HEK293 (cell line): ENCODE measurements around the gene CORO6.

ENCODE experiments used
- EGR2 ChIP-seq: fragments of 450-650 bp; formaldehyde crosslinking; IDR thresholded peaks from 2 replicates; pipeline ENCODE4 v1.5.1; 2016; ENCODE audit warnings: low read depth, missing biosample characterization, missing genetic modification characterization
- FEZF1 ChIP-seq: fragments of 450-650 bp; formaldehyde crosslinking; IDR thresholded peaks from 2 replicates; pipeline ENCODE4 v1.5.1; 2016; ENCODE audit warnings: missing biosample characterization, missing genetic modification characterization
- HOXA7 ChIP-seq: sonication (generic); formaldehyde crosslinking; IDR thresholded peaks from 2 replicates; pipeline ENCODE4 v1.8.1; 2022; ENCODE audit warnings: missing genetic modification reagents, borderline replicate concordance
- HOXD13 ChIP-seq: sonication (generic); formaldehyde crosslinking; IDR thresholded peaks from 2 replicates; pipeline ENCODE4 v1.8.0; 2022; ENCODE audit warnings: missing genetic modification reagents, borderline replicate concordance
- KLF1 ChIP-seq: fragments of 450-650 bp; formaldehyde crosslinking; IDR thresholded peaks from 2 replicates; pipeline ENCODE4 v1.5.1; 2016; ENCODE audit warnings: missing biosample characterization, missing genetic modification characterization
- KLF10 ChIP-seq: fragments of 450-650 bp; IDR thresholded peaks from 2 replicates; pipeline ENCODE4 v1.5.1; 2018; ENCODE audit warnings: missing biosample characterization, mild to moderate bottlenecking, missing genetic modification characterization
- OSR2 ChIP-seq: fragments of 450-650 bp; formaldehyde crosslinking; IDR thresholded peaks from 2 replicates; pipeline ENCODE4 v1.5.1; 2016; ENCODE audit warnings: missing biosample characterization, missing genetic modification characterization
- SALL2 ChIP-seq: fragments of 450-650 bp; formaldehyde crosslinking; IDR thresholded peaks from 2 replicates; pipeline ENCODE4 v1.5.0; 2017; ENCODE audit warnings: missing biosample characterization, mild to moderate bottlenecking, missing genetic modification characterization, borderline replicate concordance
- SCRT1 ChIP-seq: fragments of 450-650 bp; formaldehyde crosslinking; IDR thresholded peaks from 2 replicates; pipeline ENCODE4 v1.5.1; 2016; ENCODE audit warnings: missing biosample characterization, missing genetic modification characterization, borderline replicate concordance
- SCRT2 ChIP-seq: fragments of 450-650 bp; formaldehyde crosslinking; IDR thresholded peaks from 2 replicates; pipeline ENCODE4 v1.5.1; 2016; ENCODE audit warnings: missing biosample characterization, missing genetic modification characterization
- TRIM28 ChIP-seq: IDR thresholded peaks from 2 replicates; pipeline ENCODE4 v1.6.1; 2011; ENCODE audit warnings: low read length, control low read depth, borderline replicate concordance
- YY1 ChIP-seq: fragments of 450-650 bp; formaldehyde crosslinking; IDR thresholded peaks from 2 replicates; pipeline ENCODE4 v1.5.1; 2018; ENCODE audit warnings: missing biosample characterization, missing genetic modification characterization
- ZBTB20 ChIP-seq: fragments of 450-650 bp; formaldehyde crosslinking; IDR thresholded peaks from 2 replicates; pipeline ENCODE4 v1.5.1; 2016; ENCODE audit warnings: missing biosample characterization, missing genetic modification characterization
- ZBTB8A ChIP-seq: fragments of 450-650 bp; formaldehyde crosslinking; IDR thresholded peaks from 2 replicates; pipeline ENCODE4 v1.5.1; 2016; ENCODE audit warnings: missing biosample characterization, missing genetic modification characterization
- ZEB2 ChIP-seq: fragments of 450-650 bp; formaldehyde crosslinking; IDR thresholded peaks from 2 replicates; pipeline ENCODE4 v1.5.1; 2016; ENCODE audit warnings: missing biosample characterization, missing genetic modification characterization
- ZNF157 ChIP-seq: fragments of 450-650 bp; formaldehyde crosslinking; IDR thresholded peaks from 2 replicates; pipeline ENCODE4 v1.5.1; 2016; ENCODE audit warnings: missing biosample characterization, missing genetic modification characterization
- ZNF169 ChIP-seq: fragments of 450-650 bp; formaldehyde crosslinking; IDR thresholded peaks from 2 replicates; pipeline ENCODE4 v1.5.1; 2016; ENCODE audit warnings: missing biosample characterization, missing genetic modification characterization
- ZNF311 ChIP-seq: fragments of 450-650 bp; formaldehyde crosslinking; IDR thresholded peaks from 2 replicates; pipeline ENCODE4 v1.5.1; 2017; ENCODE audit warnings: missing biosample characterization, missing genetic modification characterization, borderline replicate concordance
- ZNF37A ChIP-seq: fragments of 450-650 bp; IDR thresholded peaks from 2 replicates; pipeline ENCODE4 v1.5.1; 2018; ENCODE audit warnings: missing biosample characterization, missing genetic modification characterization
- ZNF398 ChIP-seq: fragments of 450-650 bp; formaldehyde crosslinking; IDR thresholded peaks from 2 replicates; pipeline ENCODE4 v1.5.1; 2017; ENCODE audit warnings: missing biosample characterization, missing genetic modification characterization
- ZNF416 ChIP-seq: fragments of 450-650 bp; formaldehyde crosslinking; IDR thresholded peaks from 2 replicates; pipeline ENCODE4 v1.5.1; 2016; ENCODE audit warnings: missing biosample characterization, missing genetic modification characterization
- ZNF518A ChIP-seq: fragments of 450-650 bp; formaldehyde crosslinking; conservative IDR thresholded peaks from 2 replicates; pipeline ENCODE4 v1.5.1; 2016; ENCODE audit warnings: low read depth, missing biosample characterization, missing genetic modification characterization
- ZNF521 ChIP-seq: fragments of 450-650 bp; formaldehyde crosslinking; IDR thresholded peaks from 2 replicates; pipeline ENCODE4 v1.5.1; 2017; ENCODE audit warnings: missing biosample characterization, mild to moderate bottlenecking, missing genetic modification characterization
- ZNF561 ChIP-seq: fragments of 450-650 bp; IDR thresholded peaks from 2 replicates; pipeline ENCODE4 v1.5.1; 2018; ENCODE audit warnings: missing biosample characterization, missing genetic modification characterization, borderline replicate concordance
- ZNF585B ChIP-seq: fragments of 450-650 bp; formaldehyde crosslinking; IDR thresholded peaks from 2 replicates; pipeline ENCODE4 v1.5.1; 2016; ENCODE audit warnings: missing biosample characterization, missing genetic modification characterization
- ZNF623 ChIP-seq: fragments of 450-650 bp; formaldehyde crosslinking; IDR thresholded peaks from 2 replicates; pipeline ENCODE4 v1.5.1; 2016; ENCODE audit warnings: missing biosample characterization, missing genetic modification characterization
- ZNF629 ChIP-seq: fragments of 450-650 bp; formaldehyde crosslinking; IDR thresholded peaks from 2 replicates; pipeline ENCODE4 v1.5.1; 2017; ENCODE audit warnings: missing biosample characterization, missing genetic modification characterization
- ZNF639 ChIP-seq: fragments of 450-650 bp; formaldehyde crosslinking; IDR thresholded peaks from 2 replicates; pipeline ENCODE4 v1.5.1; 2016; ENCODE audit warnings: missing biosample characterization, missing genetic modification characterization
- ZNF660 ChIP-seq: fragments of 450-650 bp; IDR thresholded peaks from 2 replicates; pipeline ENCODE4 v1.5.1; 2018; ENCODE audit warnings: missing biosample characterization, mild to moderate bottlenecking, missing genetic modification characterization
- ZNF701 ChIP-seq: fragments of 450-650 bp; formaldehyde crosslinking; IDR thresholded peaks from 2 replicates; pipeline ENCODE4 v1.5.1; 2016; ENCODE audit warnings: missing biosample characterization, missing genetic modification characterization
- ZNF707 ChIP-seq: fragments of 450-650 bp; formaldehyde crosslinking; IDR thresholded peaks from 2 replicates; pipeline ENCODE4 v1.5.1; 2016; ENCODE audit warnings: missing biosample characterization, missing genetic modification characterization
- ZNF791 ChIP-seq: fragments of 450-650 bp; formaldehyde crosslinking; IDR thresholded peaks from 2 replicates; pipeline ENCODE4 v1.5.1; 2016; ENCODE audit warnings: missing biosample characterization, missing genetic modification characterization
- ZSCAN16 ChIP-seq: fragments of 450-650 bp; formaldehyde crosslinking; IDR thresholded peaks from 2 replicates; pipeline ENCODE4 v1.5.1; 2016; ENCODE audit warnings: missing biosample characterization, missing genetic modification characterization
- ZSCAN30 ChIP-seq: fragments of 450-650 bp; IDR thresholded peaks from 2 replicates; pipeline ENCODE4 v1.5.1; 2018; ENCODE audit warnings: missing biosample characterization, mild to moderate bottlenecking, missing genetic modification characterization, moderate library complexity

CORO6 gene

GRCh38 chr17:29591737-29592608 lies 30.7 kb downstream of the CORO6 start (continued):
- TF ChIP-seq TRIM28: no peak
- no peak for TF ChIP-seq ZNF521
- TF ChIP-seq ZNF623 (tag by site-specific recombination): no peak
- TF ChIP-seq ZNF707 (tag by site-specific recombination): no peak
- TF ChIP-seq SALL2 (tag by site-specific recombination): no peak
- TF ChIP-seq ZNF629 (tag by site-specific recombination): peak; percentile 73
- TF ChIP-seq EGR2 (tag by site-specific recombination): peak; percentile 91
- TF ChIP-seq ZNF639: 0 out of 2 replicates have a peak, but pooled peaks have one; percentile 77
- no peak for TF ChIP-seq ZNF311 (tag by site-specific recombination)
- peak; percentile 83 for TF ChIP-seq ZNF398
- TF ChIP-seq KLF1 (tag by site-specific recombination): peak; percentile 82; the same call in 1 of the 2 replicates
- TF ChIP-seq ZBTB8A: peak; percentile 95
- TF ChIP-seq ZNF416: no peak
- TF ChIP-seq ZNF660 (tag by site-specific recombination): peak; percentile 86
- TF ChIP-seq SCRT2 (tag by site-specific recombination): peak; percentile 75
- peak; percentile 98 for TF ChIP-seq ZBTB20 (tag by site-specific recombination)
- TF ChIP-seq ZEB2 (tag by site-specific recombination): peak; percentile 82
- no peak for TF ChIP-seq ZNF585B (tag by site-specific recombination)
- no peak for TF ChIP-seq ZNF791 (tag by site-specific recombination)
- no peak for TF ChIP-seq ZNF37A (tag by site-specific recombination)
- TF ChIP-seq ZNF157 (tag by site-specific recombination): 0 out of 2 replicates have a peak, but pooled peaks have one; percentile 6
- 0 out of 2 replicates have a peak, but pooled peaks have one; percentile 43 for TF ChIP-seq SCRT1 (tag by site-specific recombination)
- no peak for TF ChIP-seq HOXD13 (CRISPR knock-in tag)
- no peak for TF ChIP-seq YY1 (tag by site-specific recombination)
- TF ChIP-seq ZSCAN16 (tag by site-specific recombination): no peak
- TF ChIP-seq ZNF701: no peak
- peak; percentile 85 for TF ChIP-seq KLF10 (tag by site-specific recombination)
- peak; percentile 96 for TF ChIP-seq ZSCAN30
- TF ChIP-seq ZNF518A (tag by site-specific recombination): 0 out of 2 replicates have a peak, but pooled peaks have one; percentile 17
- TF ChIP-seq ZNF561 (tag by site-specific recombination): peak; percentile 77; the same call in 1 of the 2 replicates
- TF ChIP-seq HOXA7: no peak
- TF ChIP-seq ZNF169: no peak
- TF ChIP-seq FEZF1: peak; percentile 77
- TF ChIP-seq OSR2 (tag by site-specific recombination): no peak
